COLO668 (cell line): ENCODE measurements around the gene SLC25A6.
"Not testable (repeated sequence)": the region's sequence is repeated elsewhere in the genome, so short reads cannot be mapped to it uniquely, and the experiment has no call there.

Source experiments
- DNase-seq: peaks from one replicate; lab custom pipeline; 2025; ENCODE audit not compliant: unreplicated experiment; lab: John Stamatoyannopoulos, UW

Gene SLC25A6

GRCh38 chrX:1390621-1391369, 1.1 kb downstream of the SLC25A6 start:
- DNase-seq = no peak

- no peak for DNase-seq
Measured at GRCh38 chrX:1389993-1390285, 2.0 kb downstream of the SLC25A6 start.

- no peak for DNase-seq
Measured at GRCh38 chrX:1389181-1389992, 2.5 kb downstream of the SLC25A6 start.

DNA sequence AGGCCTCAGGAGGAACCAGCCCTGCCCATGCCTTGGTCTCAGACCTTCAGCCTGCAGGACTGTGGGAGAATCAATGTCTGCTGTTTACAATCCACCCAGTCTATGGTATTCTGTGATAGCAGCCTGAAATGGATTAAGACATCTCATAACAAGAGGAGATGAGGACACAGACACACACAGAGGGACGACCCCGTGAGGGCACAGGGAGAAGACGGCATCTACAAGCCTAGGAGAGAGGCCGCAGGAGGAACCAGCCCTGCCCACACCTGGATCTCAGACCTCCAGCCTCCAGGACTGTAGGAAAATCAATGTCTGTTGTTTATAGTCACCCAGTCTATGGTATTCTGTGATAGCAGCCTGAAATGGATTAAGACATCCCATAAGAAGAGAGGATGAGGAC, 3.3 kb downstream of the SLC25A6 start:
- DNase-seq = no peak

DNA sequence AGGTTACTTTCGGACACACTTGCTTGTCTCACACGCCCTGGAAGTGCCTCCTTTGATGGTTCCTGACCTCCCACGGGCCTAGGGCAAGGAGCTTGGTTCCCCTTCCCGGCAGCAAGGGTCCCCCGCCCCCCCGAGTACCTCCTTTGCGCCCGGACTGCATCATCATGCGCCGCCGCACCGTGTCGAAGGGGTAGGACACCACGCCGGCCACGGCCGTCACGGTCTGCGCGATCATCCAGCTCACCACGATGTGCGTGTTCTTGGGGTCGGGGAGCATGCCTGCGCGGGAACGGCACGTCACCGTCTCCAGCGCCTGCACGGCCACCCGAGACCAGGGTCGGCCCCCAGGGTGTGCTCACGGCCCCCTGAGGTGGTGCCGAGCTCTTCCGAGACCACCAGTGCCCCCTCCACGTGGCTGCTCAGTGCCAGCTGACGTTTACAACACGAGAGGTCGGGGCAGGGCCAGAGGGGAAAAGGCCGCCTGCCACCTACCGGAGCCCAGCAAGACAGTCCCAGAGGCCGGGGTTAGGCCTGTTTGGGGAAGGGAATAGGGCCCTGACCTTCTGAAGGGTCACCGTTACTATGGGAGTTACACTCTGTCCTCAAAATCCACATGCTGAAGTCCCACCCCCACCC, 4.7 kb downstream of the SLC25A6 start:
- no peak for DNase-seq

DNA sequence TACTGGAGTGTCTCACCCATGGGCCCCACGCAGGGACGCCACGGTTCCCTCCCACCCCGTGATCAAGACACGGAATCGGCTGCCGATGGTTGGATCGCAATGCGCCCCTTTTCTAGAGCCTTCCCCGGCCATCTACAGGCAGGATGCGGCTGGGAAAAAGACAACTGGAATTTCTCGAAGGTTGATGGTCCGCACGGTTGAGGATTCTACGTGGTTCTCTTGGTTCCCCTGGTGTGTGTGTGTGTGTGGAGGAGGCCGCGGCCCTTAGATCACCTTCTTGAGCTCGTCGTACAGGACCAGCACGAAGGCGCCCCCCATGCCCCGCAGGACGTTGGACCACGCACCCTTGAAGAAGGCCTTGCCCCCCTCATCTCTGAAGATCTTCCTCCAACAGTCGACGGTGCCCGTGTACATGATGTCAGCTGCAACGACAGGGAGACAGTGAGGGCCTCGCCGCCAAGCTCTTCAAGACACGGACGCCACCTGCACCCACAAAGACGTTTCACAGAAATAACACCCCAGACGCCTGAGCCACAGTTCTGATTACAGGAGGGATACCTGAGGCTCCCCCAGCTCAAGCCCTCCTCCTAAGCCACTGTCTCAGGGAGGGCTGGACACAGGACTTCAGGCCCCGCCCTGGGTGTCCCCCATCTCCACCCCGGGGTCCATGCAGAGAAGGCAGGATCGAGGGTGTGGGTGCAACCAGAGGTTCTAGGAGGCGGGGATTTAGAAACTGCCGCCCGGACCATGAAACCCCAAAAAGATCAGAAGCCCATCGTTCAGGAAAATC, 5.4 kb downstream of the SLC25A6 start:
- DNase-seq = no peak

GRCh38 chrX:1385253-1386223, 6.4 kb downstream of the SLC25A6 start:
- no peak for DNase-seq

GRCh38 chrX:1384658-1385252, 7.2 kb downstream of the SLC25A6 start:
- no peak for DNase-seq

- DNase-seq = no peak
Measured at GRCh38 chrX:1380672-1381233, 11.2 kb downstream of the SLC25A6 start.

- DNase-seq = no peak
Measured at GRCh38 chrX:1378306-1378759, 13.6 kb downstream of the SLC25A6 start.

GRCh38 chrX:1368385-1368698, 23.6 kb downstream of the SLC25A6 start:
- no peak for DNase-seq

DNA sequence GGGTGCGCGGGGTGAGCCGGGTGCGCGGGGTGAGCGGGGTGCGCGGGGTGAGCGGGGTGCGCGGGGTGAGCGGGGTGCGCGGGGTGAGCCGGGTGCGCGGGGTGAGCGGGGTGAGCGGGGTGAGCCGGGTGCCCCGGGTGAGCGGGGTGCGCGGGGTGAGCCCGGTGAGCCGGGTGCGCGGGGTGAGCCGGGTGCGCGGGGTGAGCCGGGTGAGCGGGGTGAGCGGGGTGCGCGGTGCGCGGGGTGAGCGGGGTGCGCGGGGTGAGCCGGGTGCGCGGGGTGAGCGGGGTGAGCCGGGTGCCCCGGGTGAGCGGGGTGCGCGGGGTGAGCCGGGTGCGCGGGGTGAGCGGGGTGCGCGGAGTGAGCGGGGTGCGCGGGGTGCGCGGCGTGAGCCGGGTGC, 25.6 kb downstream of the SLC25A6 start:
- not testable (repeated sequence) for DNase-seq

DNA sequence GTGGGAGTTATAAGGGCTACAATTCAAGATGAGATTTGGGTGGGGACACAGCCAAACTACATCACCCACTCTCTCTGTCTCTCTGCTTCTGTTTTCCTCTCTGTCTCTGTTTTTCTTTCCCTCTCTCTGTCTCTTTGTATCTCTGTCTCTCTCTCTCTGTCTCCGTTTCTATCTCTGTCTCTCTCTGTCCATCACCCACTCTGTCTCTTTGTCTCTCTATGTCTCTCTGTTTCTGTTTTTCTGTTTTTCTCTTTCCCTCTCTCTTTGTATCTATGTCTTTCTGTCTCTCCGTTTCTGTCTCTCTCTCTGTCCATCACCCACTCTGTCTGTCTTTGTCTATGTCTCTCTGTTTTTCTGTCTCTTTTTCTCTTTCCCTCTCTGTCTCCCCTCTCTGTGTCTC, 30.0 kb downstream of the SLC25A6 start:
- DNase-seq = no peak

DNA sequence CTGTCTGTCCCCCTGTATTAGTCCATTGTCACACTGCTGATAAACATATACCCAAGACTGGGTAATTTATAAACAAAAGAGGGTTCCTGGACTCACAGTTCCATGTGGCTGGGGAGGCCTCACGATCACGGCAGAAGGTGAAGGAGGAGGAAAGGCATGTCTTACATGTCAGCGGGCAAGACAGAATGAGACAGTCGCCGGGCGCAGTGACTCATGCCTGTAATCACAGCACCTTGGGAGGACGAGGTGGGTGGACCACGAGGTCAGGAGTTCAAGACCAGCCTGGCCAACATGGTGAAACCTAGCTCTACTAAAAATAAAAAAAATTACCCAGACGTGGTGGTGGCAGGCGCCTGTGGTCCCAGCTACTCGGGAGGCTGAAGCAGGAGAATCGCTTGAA, 30.6 kb downstream of the SLC25A6 start:
- DNase-seq = no peak

- no peak for DNase-seq
Measured at GRCh38 chrX:1360171-1360570, 31.7 kb downstream of the SLC25A6 start.

DNA sequence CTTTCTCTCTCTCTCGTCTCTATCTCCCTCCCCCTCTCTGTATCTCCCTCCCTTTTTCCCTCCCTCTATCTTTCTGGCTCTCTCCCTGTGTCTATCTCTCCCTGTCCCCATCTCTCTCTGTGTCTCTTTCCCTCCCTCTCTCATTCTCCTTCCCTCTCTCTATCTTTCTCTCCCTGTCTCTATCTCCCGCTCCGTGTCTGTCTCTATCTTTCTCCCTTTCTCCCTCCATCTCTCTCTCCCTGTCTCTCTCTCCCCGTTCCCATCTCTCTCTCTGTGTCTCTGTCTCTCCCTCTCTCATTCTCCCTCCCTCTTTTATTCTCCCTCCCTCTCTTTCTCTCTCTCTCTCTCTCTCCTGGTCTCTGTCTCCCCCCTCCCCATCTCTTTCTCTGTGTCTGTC, 32.4 kb downstream of the SLC25A6 start:
- no peak for DNase-seq

DNA sequence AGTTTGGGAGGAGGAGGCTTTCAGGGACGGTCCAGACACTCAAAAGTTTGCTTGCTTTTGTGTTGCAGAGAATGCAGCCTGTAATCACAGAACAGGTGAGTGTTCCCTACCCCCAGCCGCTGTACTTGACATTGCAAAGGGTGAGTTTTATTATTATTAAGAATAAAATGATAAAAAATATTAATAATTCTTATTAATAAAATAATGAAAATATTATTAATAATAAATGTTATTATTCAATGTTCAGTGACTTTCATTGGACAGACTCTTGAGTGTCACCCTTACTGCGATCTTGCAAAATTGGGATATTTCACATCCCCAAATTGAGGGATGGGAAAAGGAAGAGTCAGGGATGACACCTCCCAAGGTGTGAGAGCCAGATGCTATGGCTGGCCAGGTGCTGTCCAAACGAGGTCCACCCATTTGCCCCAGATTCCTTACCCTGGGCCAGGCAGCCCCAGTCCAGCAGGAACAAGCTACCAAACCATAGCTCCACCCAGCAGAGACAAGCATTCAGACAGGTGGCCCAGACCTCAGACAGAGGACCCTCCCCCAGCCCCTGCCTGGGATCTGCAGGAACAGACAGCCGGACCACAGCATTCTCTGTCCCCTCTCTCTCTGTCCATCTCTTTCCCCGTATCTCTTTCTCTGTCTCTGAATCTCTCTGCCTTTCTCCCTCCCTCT, 33.0 kb downstream of the SLC25A6 start:
- DNase-seq = no peak

GRCh38 chrX:1357993-1358392, 33.9 kb downstream of the SLC25A6 start:
- DNase-seq = no peak
